Adrenal gland (tissue), 5 donors: ENCODE data around the gene HDAC4.

Source experiments
- CTCF ChIP-seq, 6 experiments: fragments of 450-650 bp in 4 of 6; fragments of 200-600 bp in 2 of 6; sonication (generic) in 1 of 6; IDR thresholded peaks; 1 replicate in 5 of 6; 2 replicates in 1 of 6; pipeline versions ENCODE4 v1.5.1 to v1.8.0; 2016 to 2021; ENCODE audit warnings: antibody characterized with exemption in 6 of 6, mild to moderate bottlenecking in 2 of 6, moderate library complexity in 1 of 6
- POLR2A ChIP-seq, 2 donors: fragments of 450-650 bp; IDR thresholded peaks; one replicate each; pipeline ENCODE4 v1.6.1; 2017; ENCODE audit warnings: antibody characterized with exemption in 2 of 2, mild to moderate bottlenecking in 2 of 2, moderate library complexity in 1 of 2
- donor health status: DM: no; HTN: no; CAD: no.

GRCh38 chr2:239390546-239391285, 10.1 kb downstream of the HDAC4 start:
- no peak for TF ChIP-seq POLR2A (IDR thresholded peaks at IDR 0.05)
- TF ChIP-seq CTCF (IDR thresholded peaks at IDR 0.05) = peak in 1 of 6 experiments; percentile 15
